Smooth muscle cell (in vitro differentiated cells): ENCODE data around the gene ZMIZ1. TPM values are rescaled to one million over a fixed set of nuclear protein-coding genes. Genes with fewer than 3 reads are reported as not detected.

Experiments
- DNase-seq: peaks from one replicate; lab custom pipeline; 2025; ENCODE audit not compliant: unreplicated experiment; lab: John Stamatoyannopoulos, UW
- H2AFZ ChIP-seq: fragments of 200-600 bp; sonication (generic); 2 replicates; pipeline ENCODE4 v1.6.0; 2016; ENCODE audit warnings: antibody characterized with exemption, low read depth, mild to moderate bottlenecking
- H3F3A ChIP-seq: fragments of 200-600 bp; sonication (generic); 2 replicates; pipeline ENCODE4 v1.6.0; 2017; ENCODE audit warnings: antibody characterized with exemption, low read depth
- H3K27ac ChIP-seq: fragments of 200-600 bp; sonication (generic); 2 replicates; pipeline ENCODE4 v1.5.1; 2016; ENCODE audit warnings: low read depth, mild to moderate bottlenecking
- H3K27me3 ChIP-seq: fragments of 200-600 bp; sonication (generic); 2 replicates; pipeline ENCODE4 v1.6.1; 2016; ENCODE audit warnings: low read depth, mild to moderate bottlenecking
- H3K36me3 ChIP-seq: fragments of 200-600 bp; sonication (generic); 2 replicates; pipeline ENCODE4 v1.5.1; 2016; ENCODE audit warnings: low read depth
- H3K4me1 ChIP-seq: fragments of 200-600 bp; sonication (generic); 2 replicates; pipeline ENCODE4 v1.5.1; 2016; ENCODE audit warnings: low read depth
- H3K4me2 ChIP-seq: fragments of 200-600 bp; sonication (generic); 2 replicates; pipeline ENCODE4 v1.6.0; 2016; ENCODE audit warnings: mild to moderate bottlenecking
- H3K4me3 ChIP-seq: fragments of 200-600 bp; sonication (generic); 2 replicates; pipeline ENCODE4 v1.5.1; 2016; ENCODE audit warnings: mild to moderate bottlenecking
- H3K79me2 ChIP-seq: fragments of 200-600 bp; sonication (generic); 2 replicates; pipeline ENCODE4 v1.6.0; 2016; ENCODE audit warnings: low read depth, mild to moderate bottlenecking
- H3K9ac ChIP-seq: fragments of 200-600 bp; sonication (generic); 2 replicates; pipeline ENCODE4 v1.6.0; 2016; ENCODE audit warnings: low read depth
- H3K9me3 ChIP-seq: fragments of 200-600 bp; sonication (generic); replicated peaks from 2 replicates; pipeline ENCODE4 v1.5.1; 2016; ENCODE audit warnings: low read depth
- H4K20me1 ChIP-seq: fragments of 200-600 bp; sonication (generic); 2 replicates; pipeline ENCODE4 v1.6.0; 2016; ENCODE audit warnings: low read depth
- CTCF ChIP-seq: fragments of 200-600 bp; sonication (generic); IDR thresholded peaks from 2 replicates; pipeline ENCODE4 v1.5.1; 2017; ENCODE audit warnings: borderline replicate concordance, mild to moderate bottlenecking, antibody characterized with exemption; ENCODE audit not compliant: insufficient read depth, poor library complexity, severe bottlenecking
- WGBS: methylation state at CpG from one replicate; pipeline ENCODE4 v1.1.7; 2016; ENCODE audit warnings: low lambda C conversion rate; 5-methylcytosine and 5-hydroxymethylcytosine counted together
- polyA plus RNA-seq: library from polyadenylated mRNA; unstranded; fragments of >200 nt; fragmentation: Nextera tagmentation; extraction: Ambion mirVana; gene quantifications from 2 replicates; pipeline ENCODE4 v1.2.1, GENCODE V29; 2016
- total RNA-seq: library from RNA; depleted of rRNA; stranded (reverse); fragments of >200 nt; gene quantifications from 2 replicates; pipeline ENCODE4 v1.2.3, GENCODE V29; 2014

Gene ZMIZ1
- total and polyA plus RNA-seq, 2 experiments from 2014 or later = 24.2 to 31.3 TPM

GRCh38 chr10:79102498-79102874 is 33.7 kb downstream of the ZMIZ1 start:
- WGBS = 83% methylated on average over 7 of the region's 7 CpGs

GRCh38 chr10:79103129-79103528 is 34.4 kb downstream of the ZMIZ1 start:
- no peak for TF ChIP-seq CTCF
- peak overlapping the region; percentile 35 for H3K27ac ChIP-seq
- H3F3A ChIP-seq = no peaks in the 10 kb centered on the region
- no peaks in the 10 kb centered on the region for H3K36me3 ChIP-seq
- no peak overlapping the region for H2AFZ ChIP-seq
- peaks cover 100% of the 10 kb centered on the region for H4K20me1 ChIP-seq
- no peaks in the 10 kb centered on the region for H3K9me3 ChIP-seq
- 91% methylated on average over 13 of the region's 13 CpGs for WGBS
- H3K4me1 ChIP-seq = peaks cover 21% of the 10 kb centered on the region
- H3K4me3 ChIP-seq = no peak overlapping the region
- no peak overlapping the region for H3K4me2 ChIP-seq
- no peaks in the 10 kb centered on the region for H3K27me3 ChIP-seq
- DNase-seq = no peak
- H3K79me2 ChIP-seq = peaks cover 99% of the 10 kb centered on the region
- no peak overlapping the region for H3K9ac ChIP-seq

More at GRCh38 chr10:79102498-79102874, 33.7 kb downstream of the ZMIZ1 start:
- no peak overlapping the region for H3K4me3 ChIP-seq
- no peak for TF ChIP-seq CTCF
- no peaks in the 10 kb centered on the region for H3F3A ChIP-seq
- H3K9ac ChIP-seq = no peak overlapping the region
- no peaks in the 10 kb centered on the region for H3K36me3 ChIP-seq
- no peaks in the 10 kb centered on the region for H3K9me3 ChIP-seq
- no peak for DNase-seq
- H3K4me2 ChIP-seq = peak overlapping the region; percentile 65
- H3K4me1 ChIP-seq = peaks cover 16% of the 10 kb centered on the region
- no peak overlapping the region for H2AFZ ChIP-seq
- peaks cover 99% of the 10 kb centered on the region for H3K79me2 ChIP-seq
- H4K20me1 ChIP-seq = peaks cover 100% of the 10 kb centered on the region
- peak overlapping the region; percentile 35 for H3K27ac ChIP-seq
- H3K27me3 ChIP-seq = no peaks in the 10 kb centered on the region

GRCh38 chr10:79103585-79103984 is 34.8 kb downstream of the ZMIZ1 start:
- Histone ChIP-seq H3F3A (no peaks in the 10 kb centered on the region), H3K9ac (no peak overlapping the region), H3K79me2 (peaks cover 99% of the 10 kb centered on the region), H3K36me3 (no peaks in the 10 kb centered on the region), H3K4me2 (no peak overlapping the region), H3K9me3 (no peaks in the 10 kb centered on the region), H2AFZ (no peak overlapping the region), H3K4me1 (peaks cover 21% of the 10 kb centered on the region), H4K20me1 (peaks cover 100% of the 10 kb centered on the region), H3K27me3 (no peaks in the 10 kb centered on the region), H3K4me3 (no peak overlapping the region), H3K27ac (no peak overlapping the region)
- WGBS = 89% methylated on average over 8 of the region's 8 CpGs
- DNase-seq = no peak
- TF ChIP-seq CTCF = no peak

- Histone ChIP-seq H3K27ac (no peak overlapping the region), H4K20me1 (peaks cover 100% of the 10 kb centered on the region), H3K79me2 (peaks cover 99% of the 10 kb centered on the region), H3K4me1 (peaks cover 21% of the 10 kb centered on the region), H3K36me3 (no peaks in the 10 kb centered on the region), H3K4me3 (no peak overlapping the region), H3K27me3 (no peaks in the 10 kb centered on the region), H3K4me2 (no peak overlapping the region), H3F3A (no peaks in the 10 kb centered on the region), H2AFZ (no peak overlapping the region), H3K9me3 (no peaks in the 10 kb centered on the region), H3K9ac (no peak overlapping the region)
- TF ChIP-seq CTCF = no peak
- WGBS = 86% methylated on average over 11 of the region's 11 CpGs
- no peak for DNase-seq
Measured at GRCh38 chr10:79105150-79105739, 36.5 kb downstream of the ZMIZ1 start.
